ENCODE results near the gene JARID2.

The JARID2 gene

DNA sequence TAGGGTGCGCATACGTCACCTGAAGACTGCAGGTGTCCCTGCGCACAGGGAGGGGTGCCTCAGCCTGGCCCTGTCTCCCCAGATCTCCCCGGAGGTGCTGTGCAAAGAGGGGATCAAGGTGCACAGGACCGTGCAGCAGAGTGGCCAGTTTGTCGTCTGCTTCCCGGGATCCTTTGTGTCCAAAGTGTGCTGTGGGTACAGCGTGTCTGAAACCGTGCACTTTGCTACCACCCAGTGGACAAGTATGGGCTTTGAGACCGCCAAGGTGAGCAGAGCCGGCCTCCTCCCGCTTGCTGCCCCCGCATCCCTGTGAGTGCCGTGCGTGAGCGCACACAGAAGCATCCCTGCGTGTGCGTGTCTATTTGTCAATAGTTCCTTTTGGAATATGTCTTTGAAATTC is 266.3 kb downstream of the JARID2 start:
- H3K9ac ChIP-seq (ENCODE audit: low read length) = no peak overlapping the region
- H3F3A ChIP-seq (ENCODE audit: insufficient read depth, low read length) = no peaks in the 10 kb centered on the region
- no peaks in the 10 kb centered on the region for H3K79me2 ChIP-seq (ENCODE audit: insufficient read depth, low read length)
- no peaks in the 10 kb centered on the region for H3K27me3 ChIP-seq (ENCODE audit: insufficient read depth, low read length)
- no peaks in the 10 kb centered on the region for H3K9me2 ChIP-seq (ENCODE audit: low read depth, low read length)
- H3K27ac ChIP-seq (ENCODE audit: low read depth, low read length, poor library complexity, severe bottlenecking) = no peak overlapping the region
- TF ChIP-seq EZH2 (IDR thresholded peaks at IDR 0.05; ENCODE audit: borderline replicate concordance, low read length) = no peak
- TF ChIP-seq, protein P1, sequence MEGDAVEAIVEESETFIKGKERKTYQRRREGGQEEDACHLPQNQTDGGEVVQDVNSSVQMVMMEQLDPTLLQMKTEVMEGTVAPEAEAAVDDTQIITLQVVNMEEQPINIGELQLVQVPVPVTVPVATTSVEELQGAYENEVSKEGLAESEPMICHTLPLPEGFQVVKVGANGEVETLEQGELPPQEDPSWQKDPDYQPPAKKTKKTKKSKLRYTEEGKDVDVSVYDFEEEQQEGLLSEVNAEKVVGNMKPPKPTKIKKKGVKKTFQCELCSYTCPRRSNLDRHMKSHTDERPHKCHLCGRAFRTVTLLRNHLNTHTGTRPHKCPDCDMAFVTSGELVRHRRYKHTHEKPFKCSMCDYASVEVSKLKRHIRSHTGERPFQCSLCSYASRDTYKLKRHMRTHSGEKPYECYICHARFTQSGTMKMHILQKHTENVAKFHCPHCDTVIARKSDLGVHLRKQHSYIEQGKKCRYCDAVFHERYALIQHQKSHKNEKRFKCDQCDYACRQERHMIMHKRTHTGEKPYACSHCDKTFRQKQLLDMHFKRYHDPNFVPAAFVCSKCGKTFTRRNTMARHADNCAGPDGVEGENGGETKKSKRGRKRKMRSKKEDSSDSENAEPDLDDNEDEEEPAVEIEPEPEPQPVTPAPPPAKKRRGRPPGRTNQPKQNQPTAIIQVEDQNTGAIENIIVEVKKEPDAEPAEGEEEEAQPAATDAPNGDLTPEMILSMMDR (IDR thresholded peaks at IDR 0.05; ENCODE audit: low read length) = peak; percentile 43; the same call in 1 of the 2 replicates
- peaks cover 18% of the 10 kb centered on the region for H3K4me1 ChIP-seq (ENCODE audit: insufficient read depth, low read length, severe bottlenecking)
- H3K4me2 ChIP-seq (ENCODE audit: low read length) = no peak overlapping the region
- H3K4me3 ChIP-seq (ENCODE audit: low read depth, low read length, poor library complexity, severe bottlenecking) = no peak overlapping the region
- H2AFZ ChIP-seq (ENCODE audit: low read length) = no peak overlapping the region
- H3K9me3 ChIP-seq (ENCODE audit: low read length) = no peaks in the 10 kb centered on the region
- H4K20me1 ChIP-seq (ENCODE audit: insufficient read depth, low read length) = no peaks in the 10 kb centered on the region
- no peaks in the 10 kb centered on the region for H3K36me3 ChIP-seq (ENCODE audit: insufficient read depth, low read length)

DNA sequence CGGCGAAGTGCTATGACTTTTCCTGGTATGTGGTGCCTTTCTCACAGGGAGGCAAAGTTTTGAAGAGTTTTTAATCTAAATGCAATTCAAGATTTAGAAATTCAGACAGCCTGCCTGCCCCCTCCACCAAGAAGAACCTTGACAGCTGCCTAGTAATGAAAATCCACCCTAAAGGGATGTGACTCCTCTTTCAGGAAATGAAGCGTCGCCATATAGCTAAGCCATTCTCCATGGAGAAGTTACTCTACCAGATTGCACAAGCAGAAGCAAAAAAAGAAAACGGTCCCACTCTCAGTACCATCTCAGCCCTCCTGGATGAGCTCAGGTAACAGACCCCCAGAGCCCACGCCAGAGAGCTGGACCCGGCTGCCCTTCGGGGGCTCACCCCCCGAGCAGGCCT is 266.9 kb downstream of the JARID2 start:
- H3K27ac ChIP-seq (ENCODE audit: low read depth, low read length, poor library complexity, severe bottlenecking) = no peak overlapping the region
- H3K9me3 ChIP-seq (ENCODE audit: low read length) = no peaks in the 10 kb centered on the region
- H2AFZ ChIP-seq (ENCODE audit: low read length) = no peak overlapping the region
- peaks cover 18% of the 10 kb centered on the region for H3K4me1 ChIP-seq (ENCODE audit: insufficient read depth, low read length, severe bottlenecking)
- no peak overlapping the region for H3K9ac ChIP-seq (ENCODE audit: low read length)
- no peaks in the 10 kb centered on the region for H3K79me2 ChIP-seq (ENCODE audit: insufficient read depth, low read length)
- no peaks in the 10 kb centered on the region for H3K36me3 ChIP-seq (ENCODE audit: insufficient read depth, low read length)
- H4K20me1 ChIP-seq (ENCODE audit: insufficient read depth, low read length) = no peaks in the 10 kb centered on the region
- no peak for TF ChIP-seq EZH2 (IDR thresholded peaks at IDR 0.05; ENCODE audit: borderline replicate concordance, low read length)
- TF ChIP-seq, protein P1 (IDR thresholded peaks at IDR 0.05; ENCODE audit: low read length) = no peak
- no peak overlapping the region for H3K4me2 ChIP-seq (ENCODE audit: low read length)
- no peaks in the 10 kb centered on the region for H3K27me3 ChIP-seq (ENCODE audit: insufficient read depth, low read length)
- H3F3A ChIP-seq (ENCODE audit: insufficient read depth, low read length) = no peaks in the 10 kb centered on the region
- H3K4me3 ChIP-seq (ENCODE audit: low read depth, low read length, poor library complexity, severe bottlenecking) = no peak overlapping the region
- no peaks in the 10 kb centered on the region for H3K9me2 ChIP-seq (ENCODE audit: low read depth, low read length)

DNA sequence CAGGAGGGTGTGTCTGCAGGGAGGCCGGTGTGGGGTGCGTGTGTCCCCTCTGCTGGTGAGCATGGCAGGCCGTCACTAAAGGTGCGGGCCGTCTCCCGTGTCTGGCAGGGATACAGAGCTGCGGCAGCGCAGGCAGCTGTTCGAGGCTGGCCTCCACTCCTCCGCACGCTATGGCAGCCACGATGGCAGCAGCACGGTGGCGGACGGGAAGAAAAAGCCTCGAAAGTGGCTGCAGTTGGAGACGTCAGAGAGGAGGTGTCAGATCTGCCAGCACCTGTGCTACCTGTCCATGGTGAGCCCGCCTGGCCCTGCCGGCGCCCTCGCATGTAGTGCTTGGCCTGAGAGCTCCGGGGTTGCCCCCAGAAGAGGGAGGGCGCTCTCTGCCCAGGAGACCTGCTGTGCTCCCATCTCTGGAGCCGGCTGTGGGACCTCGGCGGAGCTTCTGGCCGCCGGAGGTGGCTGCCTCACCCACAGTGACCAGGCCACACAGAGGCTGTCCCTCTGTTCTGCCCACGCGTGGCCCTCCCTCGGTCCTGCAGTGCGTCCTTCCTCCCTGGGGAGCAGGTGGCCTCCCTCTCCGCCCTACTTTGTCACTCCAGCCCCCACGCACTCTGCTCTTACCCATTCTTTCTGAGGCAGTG is 267.4 kb downstream of the JARID2 start:
- Histone ChIP-seq H3K9me3 (ENCODE audit: low read length) (no peaks in the 10 kb centered on the region), H3K27ac (ENCODE audit: low read depth, low read length, poor library complexity, severe bottlenecking) (no peak overlapping the region), H3K9me2 (ENCODE audit: low read depth, low read length) (no peaks in the 10 kb centered on the region), H3K4me3 (ENCODE audit: low read depth, low read length, poor library complexity, severe bottlenecking) (no peak overlapping the region), H3K4me2 (ENCODE audit: low read length) (no peak overlapping the region), H3F3A (ENCODE audit: insufficient read depth, low read length) (no peaks in the 10 kb centered on the region), H3K79me2 (ENCODE audit: insufficient read depth, low read length) (no peaks in the 10 kb centered on the region), H3K4me1 (ENCODE audit: insufficient read depth, low read length, severe bottlenecking) (peaks cover 18% of the 10 kb centered on the region), H2AFZ (ENCODE audit: low read length) (no peak overlapping the region), H3K27me3 (ENCODE audit: insufficient read depth, low read length) (no peaks in the 10 kb centered on the region), H3K9ac (ENCODE audit: low read length) (no peak overlapping the region), H4K20me1 (ENCODE audit: insufficient read depth, low read length) (no peaks in the 10 kb centered on the region), H3K36me3 (ENCODE audit: insufficient read depth, low read length) (no peaks in the 10 kb centered on the region)
- TF ChIP-seq, protein P1 (IDR thresholded peaks at IDR 0.05; ENCODE audit: low read length) = no peak
- TF ChIP-seq EZH2 (IDR thresholded peaks at IDR 0.05; ENCODE audit: borderline replicate concordance, low read length) = no peak

Measured in OCI-LY1 (cell line).